HPDE6-E6E7 (cell line): Measurements from ENCODE around the gene RHOF.
"Not testable (repeated sequence)": the region's sequence is repeated elsewhere in the genome, so short reads cannot be mapped to it uniquely, and the experiment has no call there.

Source experiments
- DNase-seq: peaks from one replicate; pipeline ENCODE4 v3.0.0; 2011; ENCODE audit warnings: missing footprints; ENCODE audit errors: extremely low spot score

Gene RHOF

DNA sequence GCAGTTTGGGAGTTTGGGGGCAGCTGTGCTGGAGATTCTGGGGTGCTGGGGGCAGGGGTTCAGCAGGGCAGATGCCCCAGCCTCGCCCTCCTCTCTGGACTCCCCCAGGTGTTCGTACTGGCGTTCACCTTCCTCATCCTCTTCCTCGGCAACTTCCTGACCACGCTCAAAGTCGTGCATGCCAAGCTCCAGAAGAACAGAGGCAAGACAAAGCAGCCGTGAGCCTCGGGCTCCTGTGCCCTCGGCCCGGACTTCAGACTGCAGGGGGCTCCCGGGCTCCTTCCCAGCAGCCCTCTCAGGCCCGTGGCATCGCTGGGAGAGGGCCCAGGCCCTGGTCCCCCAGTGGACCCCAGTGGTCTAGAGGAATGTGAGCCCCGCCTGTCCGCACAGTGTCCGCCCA, 18.0 kb downstream of the RHOF start:
- no peak for DNase-seq

DNA sequence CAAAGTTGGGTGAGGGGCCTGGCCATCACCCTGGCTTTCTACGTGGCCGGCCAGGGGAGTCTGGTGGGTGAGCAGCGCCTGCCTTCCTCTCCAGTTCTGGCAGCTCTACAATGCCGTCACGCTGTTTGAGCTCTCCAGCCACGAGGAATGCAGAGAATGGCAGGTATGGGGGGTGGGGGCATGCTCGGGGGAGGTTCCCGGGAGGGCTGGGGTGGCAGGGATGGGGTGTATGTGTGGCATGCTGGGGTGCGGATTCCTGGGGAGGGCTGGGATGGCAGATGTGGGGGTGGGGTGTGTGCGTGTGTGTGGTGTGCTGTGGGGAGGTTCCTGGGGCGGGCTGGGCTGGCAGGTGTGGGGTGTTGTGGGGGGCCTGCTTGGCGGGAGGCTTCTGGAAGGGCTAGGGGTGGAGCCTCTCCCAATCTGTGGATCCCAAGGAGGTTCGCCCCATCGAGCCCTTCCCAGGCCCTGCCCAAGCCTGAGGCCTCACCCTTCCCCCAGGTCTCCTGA, 18.5 kb downstream of the RHOF start:
- DNase-seq = no peak

DNA sequence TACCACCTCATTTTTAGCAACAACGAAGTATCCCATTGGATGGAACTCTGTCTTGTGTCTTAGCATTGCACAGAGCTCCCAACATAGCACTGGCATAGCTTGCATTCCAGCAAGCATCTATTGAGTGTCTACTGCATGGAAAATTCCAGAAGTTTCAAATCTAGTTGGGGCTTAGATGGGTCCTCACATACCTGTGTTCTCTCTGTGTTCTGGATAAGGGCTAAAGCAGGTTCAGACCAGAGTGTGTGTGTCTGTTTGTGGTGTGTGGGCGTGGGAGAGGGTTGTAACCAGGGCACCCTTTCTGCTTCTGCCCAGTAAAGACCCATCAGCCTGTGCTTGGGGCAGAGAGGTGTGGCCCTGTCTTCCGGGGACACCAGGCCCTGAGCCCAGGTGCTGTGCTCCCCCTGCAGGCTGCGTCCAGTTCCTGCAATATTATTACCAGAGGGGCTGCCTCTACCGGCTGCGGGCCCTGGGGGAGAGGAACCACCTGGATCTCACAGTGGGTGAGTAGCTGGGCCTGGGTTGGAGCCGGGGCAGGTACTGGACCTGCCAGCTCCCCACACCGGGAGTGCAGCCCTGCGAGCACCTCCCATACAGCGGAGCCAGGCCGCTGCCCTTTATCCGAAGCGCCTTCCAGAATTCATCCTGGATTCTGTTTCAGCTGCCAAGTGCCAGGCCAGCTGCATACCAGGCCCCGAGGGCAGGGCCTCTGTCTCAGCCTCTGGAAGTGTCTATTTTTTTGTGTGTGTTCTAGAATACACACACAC, 20.3 kb downstream of the RHOF start:
- DNase-seq = peak; percentile 88

DNA sequence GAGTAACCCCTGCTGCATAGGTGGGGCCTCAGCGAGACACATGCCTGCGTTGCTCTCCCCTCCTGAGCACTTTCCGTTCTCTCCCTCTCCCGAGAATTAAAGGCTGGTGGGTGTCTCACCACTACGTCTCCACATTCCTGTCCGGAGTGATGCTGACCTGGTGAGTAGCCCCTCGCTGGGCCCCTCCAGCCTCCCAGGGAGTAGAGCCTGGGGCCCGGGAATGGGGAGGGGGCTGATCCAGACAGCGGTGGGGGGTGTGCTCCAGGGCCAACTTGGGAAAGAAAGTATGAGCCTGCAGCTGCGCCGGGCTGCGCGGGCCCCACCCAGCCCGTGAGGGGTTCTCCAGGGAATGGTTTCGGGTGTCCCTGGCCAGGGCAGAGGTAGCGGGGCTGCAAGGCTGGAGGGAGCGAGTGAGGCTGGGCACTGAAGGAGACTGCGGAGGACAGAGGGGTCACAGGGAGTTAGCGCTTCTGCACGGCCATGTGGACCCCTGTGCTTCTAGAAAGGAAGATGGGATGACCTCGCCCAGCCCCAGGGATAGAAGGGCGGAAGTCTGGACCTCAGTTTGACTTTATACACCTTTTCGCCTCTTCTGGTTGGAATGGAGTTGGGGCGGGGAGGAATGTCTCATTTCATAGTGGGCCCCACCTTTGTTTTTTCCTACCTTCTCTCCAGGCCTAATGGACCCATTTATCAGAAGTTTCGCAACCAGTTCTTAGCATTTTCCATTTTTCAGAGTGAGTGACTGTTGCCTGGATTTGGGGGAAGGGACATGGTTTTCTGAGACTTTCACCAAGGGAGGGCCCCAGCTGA, 22.5 kb downstream of the RHOF start:
- no peak for DNase-seq

DNA sequence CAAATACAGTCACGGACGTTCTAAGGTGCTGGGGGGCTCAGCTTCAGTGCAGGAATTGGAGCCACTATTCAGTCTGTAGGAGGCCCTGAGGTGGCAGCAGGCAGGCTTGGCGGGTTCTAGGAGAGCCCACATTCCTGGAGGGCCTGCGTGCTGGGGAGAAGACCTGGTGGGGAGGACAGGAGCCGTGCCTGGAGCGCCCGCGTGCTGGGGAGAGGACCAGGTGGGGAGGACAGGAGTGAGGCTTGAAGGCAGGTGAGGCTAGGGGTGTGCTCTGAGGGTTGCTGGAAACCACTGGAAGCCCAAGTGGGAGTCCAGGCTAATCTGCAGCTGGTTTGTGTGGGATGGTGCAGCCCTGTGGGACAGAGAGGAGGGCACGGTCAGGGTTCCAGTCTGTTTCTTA, 23.1 kb downstream of the RHOF start:
- no peak for DNase-seq

DNA sequence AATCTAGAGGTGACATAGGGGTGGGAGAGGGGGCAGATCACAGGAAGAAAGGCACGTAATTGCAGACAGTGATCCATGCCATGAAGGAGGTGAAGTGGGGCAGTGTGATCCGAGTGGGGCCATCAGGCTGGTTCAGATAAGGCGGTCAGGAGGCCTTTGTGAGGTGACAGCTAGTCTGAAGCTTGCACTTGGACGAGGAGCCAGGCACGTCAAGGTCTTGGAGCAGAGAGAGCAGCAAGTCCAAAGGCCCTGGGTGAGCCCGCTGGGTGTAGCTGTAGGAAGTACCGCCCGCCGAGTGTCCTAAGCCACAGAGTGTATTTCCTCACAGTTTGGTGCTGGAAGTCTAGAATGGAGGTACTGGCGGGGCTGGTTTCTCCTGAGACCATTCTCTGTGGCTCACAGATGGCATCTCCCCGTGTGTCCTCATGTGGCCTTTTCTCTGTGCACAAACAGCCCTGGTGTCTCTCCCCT, 23.6 kb downstream of the RHOF start:
- no peak for DNase-seq

DNA sequence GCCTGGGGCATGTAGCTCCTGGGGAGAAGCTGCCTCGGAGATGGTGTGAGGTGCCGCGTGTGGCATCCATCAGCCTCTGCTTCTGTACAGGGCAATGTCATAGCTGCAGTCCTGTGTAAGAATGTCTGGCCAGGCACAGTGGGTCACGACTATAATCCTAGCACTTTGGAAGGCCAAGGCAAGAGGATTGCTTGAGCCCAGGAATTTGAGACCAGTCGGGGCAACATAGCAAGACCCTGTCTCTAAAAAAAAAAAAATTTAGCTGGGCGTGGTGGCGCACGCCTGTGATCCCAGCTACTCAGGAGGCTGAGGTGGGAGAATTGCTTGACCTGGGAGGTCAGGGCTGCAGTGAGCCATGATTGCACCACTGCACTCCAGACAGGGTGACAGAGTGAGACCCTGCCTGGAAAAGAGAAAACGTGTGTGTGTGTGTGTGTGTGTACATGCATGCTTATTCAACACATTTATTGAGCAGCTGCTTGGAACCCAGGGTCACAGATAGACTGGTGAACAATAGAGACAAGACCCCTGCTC, 24.1 kb downstream of the RHOF start:
- no peak for DNase-seq

DNA sequence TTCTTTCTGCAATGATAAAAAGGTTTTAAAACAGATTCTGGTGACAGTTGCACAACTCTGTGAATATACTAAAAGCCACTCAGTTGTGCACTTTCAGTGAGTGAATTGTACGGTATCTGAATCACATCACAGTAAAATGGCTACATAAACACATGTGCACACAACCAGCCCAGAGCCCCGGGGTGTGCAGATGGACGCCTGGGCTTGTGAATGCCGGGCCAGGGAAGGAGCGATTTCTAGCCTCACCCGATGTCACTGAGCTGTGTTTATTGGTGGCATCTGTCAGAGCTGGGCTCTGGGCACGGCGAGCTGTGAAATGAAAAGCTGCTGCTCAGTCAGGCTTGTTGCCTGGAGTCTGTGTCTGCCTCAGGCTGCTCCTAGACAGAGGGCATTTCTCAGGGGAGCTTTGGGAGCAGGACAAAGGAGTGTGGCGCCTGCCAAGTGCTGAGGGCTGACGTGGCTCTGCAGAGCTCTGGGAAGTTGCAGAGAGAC, 25.9 kb downstream of the RHOF start:
- no peak for DNase-seq

DNA sequence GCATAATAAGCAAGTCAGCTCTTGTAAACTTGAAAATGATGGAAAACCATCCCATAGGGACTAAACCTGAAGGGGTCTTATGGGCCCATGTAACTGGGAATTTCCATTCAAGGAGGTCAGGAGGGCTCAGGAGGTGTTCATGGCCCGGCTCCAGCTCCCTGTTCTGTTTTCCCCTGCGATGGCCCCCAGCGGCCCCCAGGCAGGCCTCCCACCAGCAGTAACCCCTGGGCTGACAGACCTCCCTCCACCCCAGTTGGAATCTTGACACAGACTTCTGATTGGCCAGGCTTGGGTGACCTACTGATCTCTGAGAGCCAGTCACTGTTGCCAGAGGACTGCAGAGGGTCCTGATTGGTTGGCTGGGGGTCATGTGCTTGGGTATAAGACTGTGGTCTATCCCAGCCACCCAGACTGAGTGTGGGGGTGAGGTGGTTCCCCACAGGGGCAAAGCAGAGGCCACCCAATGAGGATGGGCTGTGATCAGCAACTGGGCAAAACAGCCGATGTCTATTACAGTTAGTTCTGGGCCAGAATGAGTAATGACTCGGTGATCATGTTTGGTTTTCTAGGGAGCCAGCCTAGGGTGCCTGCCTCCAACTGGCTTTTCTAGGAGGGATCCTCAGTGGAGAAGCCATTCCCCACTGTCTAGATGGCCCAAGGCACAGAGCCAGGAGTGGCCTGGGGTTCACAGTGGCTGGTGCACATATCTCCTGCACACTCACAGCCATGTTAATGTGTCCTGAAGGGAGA, 27.0 kb downstream of the RHOF start:
- DNase-seq = no peak

DNA sequence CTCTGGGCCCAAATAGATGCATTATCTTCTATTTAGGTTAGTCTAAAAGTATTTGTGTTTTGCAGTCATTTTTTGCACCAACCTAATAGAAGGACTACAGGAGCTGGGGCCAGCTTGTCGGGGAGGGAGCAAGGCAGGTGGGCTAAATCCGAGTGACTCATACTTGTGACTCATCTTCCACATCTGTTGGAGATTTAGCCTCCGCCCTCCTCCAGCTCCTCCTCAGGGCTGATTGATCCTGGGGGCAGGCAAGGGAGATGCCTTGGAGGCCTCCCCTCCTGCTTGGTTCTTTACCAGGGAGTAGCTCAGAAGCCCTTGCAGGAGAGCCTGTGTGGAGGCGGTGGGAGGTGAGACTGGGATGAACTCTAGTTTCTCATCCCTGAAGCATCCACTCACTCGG, 27.9 kb downstream of the RHOF start:
- peak; percentile 76 for DNase-seq

DNA sequence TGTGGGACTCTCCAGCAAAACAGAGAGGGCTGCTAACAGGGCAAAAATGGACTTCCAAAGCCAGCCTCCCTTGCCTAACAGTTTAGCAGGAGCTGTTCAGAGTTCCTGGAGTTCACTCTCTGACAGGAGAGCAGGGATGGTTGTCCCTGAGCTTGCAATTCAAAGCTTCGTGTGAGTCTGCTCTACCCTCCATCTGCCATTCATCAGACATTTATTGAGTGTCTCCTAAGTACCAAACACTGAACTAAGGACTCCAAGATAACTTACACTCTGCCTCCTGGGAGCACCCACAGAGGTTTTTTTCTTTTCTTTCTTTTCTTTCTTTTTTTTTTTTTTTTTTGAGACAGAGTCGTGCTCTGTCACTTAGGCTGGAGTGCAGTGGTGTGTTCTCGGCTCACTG, 28.7 kb downstream of the RHOF start:
- no peak for DNase-seq

DNA sequence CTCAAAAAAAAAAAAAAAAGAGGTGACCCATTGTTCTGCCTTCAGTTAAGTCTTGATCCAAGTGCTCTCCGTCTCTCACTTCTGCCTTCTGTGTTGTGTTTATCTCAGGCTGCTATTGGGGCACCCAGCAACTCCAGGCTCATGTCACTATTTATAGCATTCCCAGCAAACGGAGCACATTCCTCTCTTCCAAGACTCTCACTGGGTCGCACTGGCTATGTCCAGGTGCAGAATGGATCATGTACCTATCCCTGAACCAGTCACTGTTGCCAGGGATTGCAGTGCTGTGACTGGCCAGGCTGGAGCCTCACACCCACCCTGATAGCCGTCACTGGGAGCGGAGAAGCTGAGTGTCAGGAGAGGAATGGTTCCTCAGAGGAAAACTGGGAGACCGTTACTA, 31.2 kb downstream of the RHOF start:
- no peak for DNase-seq

DNA sequence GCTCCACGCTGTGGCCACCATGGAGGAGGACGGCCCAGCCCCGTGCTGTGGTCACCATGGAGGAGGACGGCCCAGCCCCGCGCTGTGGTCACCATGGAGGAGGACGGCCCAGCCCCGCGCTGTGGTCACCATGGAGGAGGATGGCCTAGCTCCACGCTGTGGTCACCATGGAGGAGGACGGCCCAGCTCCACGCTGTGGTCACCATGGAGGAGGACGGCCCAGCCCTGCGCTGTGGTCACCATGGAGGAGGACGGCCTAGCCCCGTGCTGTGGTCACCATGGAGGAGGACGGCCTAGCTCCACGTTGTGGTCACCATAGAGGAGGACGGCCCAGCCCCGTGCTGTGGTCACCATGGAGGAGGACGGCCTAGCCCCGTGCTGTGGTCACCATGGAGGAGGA, 35.0 kb downstream of the RHOF start:
- DNase-seq = not testable (repeated sequence)

DNA sequence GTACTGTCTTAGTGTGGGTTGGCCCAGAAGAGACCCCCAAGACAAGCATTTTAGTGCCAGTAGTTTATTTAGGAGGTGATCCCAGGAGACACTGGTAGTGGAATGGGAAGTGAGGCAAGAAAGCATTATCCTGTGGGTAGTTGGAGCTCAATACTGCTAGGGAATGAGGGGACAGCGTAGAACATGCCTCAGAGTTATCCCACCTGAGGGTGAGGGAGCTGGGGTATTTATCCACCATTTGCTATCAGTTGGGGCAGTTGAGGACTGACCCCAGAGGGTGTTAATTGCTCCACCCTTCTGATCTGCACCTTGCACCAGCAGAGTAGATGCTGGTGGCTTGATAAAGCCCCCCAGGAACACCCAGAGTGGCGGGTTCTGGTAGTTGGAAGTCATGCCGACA, 37.9 kb downstream of the RHOF start:
- DNase-seq = no peak

DNA sequence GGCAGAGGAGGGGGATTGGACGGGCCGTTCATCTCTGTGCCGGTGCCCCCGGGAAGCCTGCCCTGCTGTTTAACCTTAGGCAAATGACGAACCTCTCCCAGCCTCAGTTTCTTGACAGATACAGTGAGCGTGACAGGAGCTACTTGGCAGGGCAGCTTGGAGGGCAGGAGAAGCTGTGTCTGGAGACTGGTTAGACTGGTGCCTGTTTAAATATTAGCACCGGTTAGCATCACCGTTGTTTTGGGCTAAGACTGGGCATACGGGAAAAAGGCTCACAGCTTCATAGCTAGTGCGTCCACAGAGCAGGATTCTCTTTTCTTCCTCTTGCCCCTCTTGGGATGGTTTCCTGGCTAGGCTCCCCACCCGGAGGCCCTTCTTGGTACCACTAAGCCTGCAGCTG, 38.7 kb downstream of the RHOF start:
- no peak for DNase-seq

DNA sequence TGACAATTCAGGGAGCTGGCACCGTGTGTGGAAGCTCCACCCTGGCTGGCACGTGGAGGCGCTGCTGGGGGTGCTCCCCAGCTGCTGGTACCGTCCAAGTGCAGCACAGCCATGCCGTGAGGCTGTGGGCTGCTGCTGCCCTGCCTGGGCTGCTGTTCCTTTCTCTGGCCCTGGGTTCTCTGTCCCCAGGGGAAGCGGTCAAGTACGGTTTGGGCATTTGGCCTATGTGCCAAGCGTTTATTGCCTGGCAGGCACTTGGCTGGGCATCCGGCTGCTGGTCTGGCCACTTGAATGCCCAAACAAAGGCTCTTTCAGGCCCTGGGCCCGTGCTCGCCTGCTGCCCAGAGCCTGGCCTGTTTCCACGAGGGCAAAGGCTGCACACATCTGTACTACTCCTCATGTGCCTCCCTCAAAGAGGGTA, 39.6 kb downstream of the RHOF start:
- DNase-seq = no peak

DNA sequence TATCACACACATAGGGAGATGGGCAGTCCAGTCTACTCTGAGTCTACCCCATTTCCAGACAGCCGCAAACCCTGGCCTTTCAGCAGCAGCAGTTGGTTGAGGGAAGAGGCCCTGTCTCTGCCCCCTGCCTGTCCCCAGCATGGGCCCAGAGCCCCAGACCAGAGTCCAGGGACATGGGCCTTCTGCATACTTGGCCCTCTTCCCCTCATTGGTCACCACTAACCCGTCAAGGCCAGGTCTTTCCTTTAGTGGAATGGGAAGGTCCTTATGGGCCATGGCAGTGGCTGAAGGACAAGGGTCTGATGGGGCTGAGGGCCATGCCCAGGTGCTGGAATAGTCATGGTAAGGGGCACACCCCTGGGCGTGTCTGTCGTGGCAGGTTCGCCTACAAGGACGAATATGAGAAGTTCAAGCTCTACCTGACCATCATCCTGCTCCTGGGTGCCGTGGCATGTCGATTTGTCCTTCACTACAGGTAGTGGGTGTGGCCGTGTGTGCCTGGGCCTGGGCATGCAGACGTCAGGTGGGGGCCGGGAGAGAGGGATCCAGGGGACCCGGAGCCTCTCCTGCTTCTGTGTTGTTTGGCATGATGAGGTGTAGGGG, 41.6 kb downstream of the RHOF start:
- no peak for DNase-seq

DNA sequence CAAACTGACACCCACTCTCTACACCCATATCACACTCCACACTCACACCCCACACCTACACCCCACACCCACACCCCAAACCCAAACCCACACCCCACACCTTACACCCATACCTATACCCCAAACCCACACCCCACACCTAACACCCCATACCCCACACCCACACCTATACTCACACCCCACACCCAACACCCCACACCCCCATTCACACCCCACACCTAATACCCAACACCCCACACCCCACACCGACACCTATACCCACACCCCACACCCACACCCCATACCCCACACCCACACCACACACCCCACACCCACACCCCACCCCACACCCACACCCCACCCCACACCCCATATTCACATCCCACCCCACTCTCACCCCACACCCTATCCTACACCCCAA, 42.5 kb downstream of the RHOF start:
- no peak for DNase-seq

DNA sequence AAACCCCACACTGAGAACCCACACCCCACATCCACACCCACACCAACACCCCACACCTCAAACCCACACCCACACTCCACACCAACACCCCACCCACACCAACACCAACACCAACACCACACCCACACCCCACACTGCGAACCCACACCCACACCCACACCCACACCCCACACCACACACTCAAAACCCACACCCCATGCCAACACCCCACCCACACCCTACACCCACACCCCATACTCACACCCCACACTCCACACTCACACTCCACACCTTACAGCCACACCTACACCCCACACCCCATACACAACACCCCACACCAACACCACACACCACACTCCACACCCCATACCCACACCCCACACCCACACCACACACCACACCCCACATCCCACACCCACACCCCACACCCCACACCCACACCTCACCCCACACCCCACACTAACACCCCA, 43.0 kb downstream of the RHOF start:
- no peak for DNase-seq

DNA sequence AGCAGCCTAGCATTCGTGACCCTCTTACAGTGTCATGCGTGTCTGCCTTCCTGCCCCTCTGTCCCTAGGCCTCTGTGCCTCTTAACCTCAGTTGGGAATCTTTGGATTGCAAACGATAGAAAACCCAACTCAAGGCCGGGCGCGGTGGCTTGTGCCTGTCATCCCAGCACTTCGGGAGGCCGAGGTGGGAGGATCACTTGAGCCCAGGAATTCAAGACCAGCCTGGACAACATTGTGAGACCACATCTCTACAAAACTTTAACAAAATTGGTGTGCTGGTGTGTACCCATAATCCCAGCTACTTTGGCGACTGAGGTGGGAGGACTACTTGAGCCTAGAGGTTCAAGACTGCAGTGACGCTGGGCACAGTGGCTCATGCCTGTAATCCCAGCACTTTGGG, 44.2 kb downstream of the RHOF start:
- DNase-seq = no peak

DNA sequence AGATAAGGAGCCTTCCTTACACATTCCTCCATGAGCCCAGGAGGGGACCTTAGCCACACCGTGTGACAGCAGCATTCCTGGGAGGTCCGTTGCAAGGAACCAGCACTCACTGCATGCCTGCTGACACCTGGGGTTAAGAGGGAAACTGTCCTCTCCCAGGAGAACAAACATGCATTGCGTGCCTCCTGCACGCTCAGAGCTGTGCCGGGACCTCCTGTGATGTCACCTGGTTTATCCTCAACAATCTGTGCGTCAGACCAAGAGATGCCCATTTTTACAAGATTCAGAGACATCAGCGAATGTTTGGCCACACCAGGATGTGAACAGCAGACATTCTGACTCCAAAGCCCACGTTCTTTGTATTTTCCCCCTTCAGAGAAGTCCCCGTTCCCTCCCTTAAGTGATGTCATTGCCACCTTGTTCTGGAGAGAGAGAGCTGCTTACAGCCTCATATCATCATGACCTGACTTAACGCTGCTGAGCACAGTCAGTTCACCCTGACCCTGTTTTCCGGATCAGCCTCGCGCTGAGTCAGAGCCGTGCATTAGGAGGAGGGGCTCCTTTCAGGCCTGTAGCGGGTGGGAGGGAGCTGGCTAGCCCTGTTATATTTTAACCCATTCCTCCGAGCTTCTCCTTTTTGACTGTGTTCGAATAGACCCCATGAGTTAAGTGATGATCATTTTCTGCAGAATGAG, 44.8 kb downstream of the RHOF start:
- no peak for DNase-seq
